GM10847 (cell line): Measurements from ENCODE around the gene ANP32A.

Source experiments
- POLR2A ChIP-seq: IDR thresholded peaks from 2 replicates; pipeline ENCODE4 v1.6.1; 2011; ENCODE audit not compliant: insufficient read length; ENCODE audit errors: extremely low read depth

Gene ANP32A

DNA sequence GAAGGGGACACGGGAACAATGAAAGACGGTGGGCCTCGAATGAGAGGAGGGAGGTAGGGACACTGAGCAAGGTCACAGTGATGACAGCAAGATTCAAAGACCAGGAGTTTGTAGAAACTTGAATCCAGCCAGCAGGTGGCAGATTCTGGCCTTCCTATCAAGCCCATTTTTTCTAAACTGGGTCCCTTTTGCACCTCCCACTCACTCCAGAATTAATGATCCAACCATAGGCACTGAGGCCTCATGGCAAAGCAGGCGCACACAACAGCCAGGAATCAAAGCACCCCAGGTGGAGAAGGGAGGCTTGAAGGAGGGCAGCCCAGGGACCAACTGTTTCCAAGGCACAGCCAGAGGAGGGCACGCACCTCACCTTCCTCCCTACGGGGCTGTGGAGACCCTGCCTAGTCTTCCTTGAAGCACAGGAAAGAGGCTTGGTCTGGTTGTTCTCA lies 90.2 kb downstream of the ANP32A start:
- TF ChIP-seq POLR2A, result no peak

DNA sequence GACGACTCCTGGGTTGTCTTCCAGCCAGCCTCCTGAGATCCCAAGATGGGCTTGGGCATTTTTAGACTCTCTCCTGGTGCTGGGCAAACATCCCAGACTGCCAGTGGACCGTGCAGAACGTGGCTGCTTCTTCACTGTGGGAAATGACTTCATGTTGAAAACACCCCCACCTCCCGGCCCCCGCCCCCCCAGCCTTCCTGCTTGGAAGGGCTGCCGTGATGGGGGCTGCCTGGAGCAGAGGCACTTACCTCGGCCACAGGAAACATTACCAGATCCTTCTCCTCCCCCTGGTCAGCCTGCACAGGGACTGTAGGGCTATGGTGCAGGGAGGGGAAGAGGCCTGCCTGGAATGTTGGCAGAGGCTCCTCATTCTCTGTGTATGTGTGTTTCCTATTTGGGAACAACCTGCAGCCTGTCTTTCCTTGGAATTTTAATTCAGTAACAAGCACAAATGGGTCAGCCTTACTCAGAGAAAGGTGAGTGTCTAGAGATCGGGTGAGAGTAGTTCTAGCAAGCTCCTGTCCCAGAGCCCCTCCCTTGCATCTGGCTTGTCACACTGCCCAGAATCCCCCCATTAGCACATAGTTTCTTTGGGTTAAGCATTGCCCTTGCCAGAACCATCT lies 90.8 kb downstream of the ANP32A start:
- no peak for TF ChIP-seq POLR2A
